ENCODE measurements around the gene RBP5. TPM values are rescaled to one million over a fixed set of nuclear protein-coding genes. Genes with fewer than 3 reads are reported as not detected.

Gene RBP5
- polyA plus RNA-seq, 1 donor, result 54.0 TPM

DNA sequence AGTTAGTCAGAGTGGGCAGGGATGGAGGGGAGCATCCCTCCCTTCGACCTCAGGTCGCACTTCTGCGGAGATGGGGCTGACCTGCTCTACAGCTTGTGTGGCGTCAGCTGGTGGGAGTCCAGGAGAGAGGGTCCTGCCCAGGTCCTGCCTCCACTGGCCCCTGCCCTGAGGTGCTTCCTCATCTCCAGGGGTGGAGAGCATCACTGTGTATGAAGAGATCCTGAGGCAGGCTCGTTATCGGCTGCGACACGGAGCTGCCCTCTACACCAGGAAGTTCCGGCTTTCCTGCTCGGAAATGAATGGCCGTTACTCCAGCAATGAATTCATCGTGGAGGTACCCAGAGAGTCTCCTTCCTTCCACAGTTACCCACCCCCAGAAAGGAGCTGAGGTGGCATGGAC, 21.7 kb upstream of the RBP5 start:
- DNase-seq, result no peak

DNA sequence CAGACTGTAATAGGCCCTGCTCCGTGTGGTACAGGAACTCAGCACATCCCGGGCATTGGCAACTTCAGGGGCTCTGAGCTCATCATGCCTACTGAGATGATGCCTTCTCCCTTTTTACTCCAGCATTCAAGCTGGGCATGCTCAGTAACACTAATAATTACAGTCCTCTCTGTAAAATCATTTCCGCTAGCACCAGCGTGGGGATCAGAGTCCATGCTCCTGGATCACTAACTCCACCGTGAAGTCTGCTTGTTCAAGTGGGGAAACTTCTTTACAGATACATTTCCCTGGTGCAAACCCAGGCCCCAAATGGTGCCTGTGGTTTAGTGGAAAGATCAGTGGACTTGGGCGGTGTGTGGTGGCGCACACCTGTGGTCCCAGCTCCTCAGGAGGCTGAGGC, 18.2 kb upstream of the RBP5 start:
- no peak for DNase-seq

DNA sequence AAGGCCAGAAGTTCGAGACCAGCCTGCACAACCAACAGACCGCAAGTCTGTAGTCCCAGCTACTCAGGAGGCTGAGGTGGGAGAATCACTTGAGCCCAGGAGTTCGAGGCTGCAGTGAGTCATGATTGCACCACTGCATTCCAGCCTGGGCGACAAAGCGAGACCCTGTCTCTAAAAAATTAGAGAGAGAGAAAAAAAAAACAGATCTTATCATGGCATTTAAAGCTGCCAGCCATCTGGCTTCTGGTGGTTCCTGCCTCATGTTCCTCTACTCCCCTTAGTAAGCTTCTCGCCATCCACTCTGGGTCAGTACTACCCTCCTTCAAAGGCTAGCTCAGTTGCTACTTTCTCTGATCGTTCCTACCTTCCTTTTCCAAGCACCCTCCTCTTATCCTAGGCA, 17.5 kb upstream of the RBP5 start:
- DNase-seq, result no peak

DNA sequence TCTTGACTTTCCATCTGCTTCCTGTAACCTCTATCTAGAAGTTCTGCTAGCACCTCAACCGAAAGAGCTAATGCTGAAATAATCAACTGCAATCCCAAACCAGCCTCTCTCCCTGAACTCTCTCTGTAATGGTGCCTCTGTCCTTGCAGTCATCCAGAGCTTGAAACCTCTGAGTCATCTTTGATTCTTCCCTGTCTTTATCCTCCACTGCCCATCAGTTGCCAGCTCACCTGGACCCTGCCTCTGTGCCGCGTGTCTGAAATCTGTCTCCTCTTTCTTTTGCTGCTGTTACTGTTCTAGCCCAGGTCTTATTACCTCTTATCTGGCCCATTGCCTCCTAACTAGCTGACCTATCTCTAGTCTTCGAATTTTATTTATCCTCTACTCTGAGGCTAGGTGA, 17.0 kb upstream of the RBP5 start:
- DNase-seq, result no peak

DNA sequence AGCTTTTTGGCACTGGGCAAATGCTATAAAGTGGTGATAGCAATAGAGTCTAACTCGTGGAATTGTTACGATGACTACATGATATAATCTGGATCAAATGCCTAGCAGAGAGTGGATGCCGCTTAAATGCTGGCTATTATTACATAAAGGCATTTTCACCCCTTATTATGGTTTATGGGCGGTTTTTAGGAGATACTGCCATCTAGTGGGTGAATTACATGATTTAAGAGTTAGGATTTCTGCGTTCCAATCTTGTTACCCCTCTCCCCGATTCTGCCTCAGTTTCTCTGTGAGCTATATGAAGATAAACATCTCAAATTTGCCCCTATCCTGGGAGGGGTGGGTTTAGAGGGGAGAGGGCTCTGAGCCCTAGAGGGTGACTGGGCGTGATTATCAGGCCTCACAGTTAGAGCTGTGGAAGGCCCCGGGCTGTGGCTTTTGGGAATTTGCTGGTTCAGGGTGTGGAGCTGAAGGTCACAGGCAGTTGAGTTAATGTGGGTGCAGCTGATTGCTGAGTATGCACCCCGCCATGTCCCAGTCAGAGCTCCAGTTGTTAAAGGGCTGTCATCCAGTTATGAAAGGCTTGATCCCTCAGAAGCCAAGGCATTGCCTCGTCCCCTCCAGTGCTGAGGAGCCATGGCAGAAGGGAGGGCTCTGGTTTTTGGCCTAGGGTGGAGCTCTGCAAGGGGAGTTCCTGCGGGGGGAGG, 15.9 kb upstream of the RBP5 start:
- DNase-seq, result no peak

DNA sequence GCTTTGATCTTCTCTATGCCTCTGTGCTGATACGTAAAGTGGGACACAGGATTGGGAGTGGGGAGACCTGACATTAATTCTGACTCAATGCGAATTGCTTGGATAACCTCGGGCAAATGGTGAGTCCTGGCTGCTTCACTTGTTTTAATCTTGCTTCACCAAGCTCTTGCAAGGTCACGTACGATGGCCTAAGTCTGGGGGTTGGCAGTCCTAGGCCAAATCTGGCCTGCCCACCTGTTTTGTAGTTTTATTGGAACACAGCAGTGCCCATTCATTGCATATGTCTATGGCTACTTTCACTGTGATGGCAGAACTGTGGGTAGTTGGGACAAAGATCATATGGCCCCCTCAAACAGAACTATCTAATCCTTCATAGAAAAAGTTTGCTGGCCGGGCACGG, 14.9 kb upstream of the RBP5 start:
- DNase-seq, result no peak

DNA sequence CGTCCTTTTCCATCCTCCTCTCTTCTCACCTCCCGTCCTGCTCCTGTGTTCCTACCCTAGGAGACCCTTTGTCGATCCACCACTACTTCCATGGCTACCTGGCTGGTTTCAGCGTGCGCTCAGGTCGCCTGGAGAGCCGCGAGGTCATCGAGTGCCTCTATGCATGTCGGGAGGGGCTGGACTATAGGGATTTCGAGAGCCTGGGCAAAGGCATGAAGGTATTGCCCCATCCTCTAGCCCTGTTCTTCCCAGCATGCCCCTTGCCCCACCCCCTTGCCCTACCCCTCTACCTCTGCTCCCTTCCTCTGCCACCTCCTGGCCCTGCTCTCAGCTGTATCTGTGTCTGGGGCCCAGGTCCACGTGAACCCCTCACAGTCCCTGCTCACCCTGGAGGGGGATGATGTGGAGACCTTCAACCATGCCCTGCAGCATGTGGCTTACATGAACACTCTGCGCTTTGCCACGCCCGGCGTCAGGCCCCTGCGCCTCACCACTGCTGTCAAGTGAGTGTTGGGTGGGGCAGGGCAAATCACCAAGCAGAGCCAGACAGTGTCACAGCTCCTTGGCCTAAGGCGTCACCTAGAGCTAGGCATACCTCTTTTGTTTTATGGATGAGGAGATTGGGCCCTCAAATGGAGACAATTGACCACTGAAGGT, 14.2 kb upstream of the RBP5 start:
- DNase-seq, result no peak

DNA sequence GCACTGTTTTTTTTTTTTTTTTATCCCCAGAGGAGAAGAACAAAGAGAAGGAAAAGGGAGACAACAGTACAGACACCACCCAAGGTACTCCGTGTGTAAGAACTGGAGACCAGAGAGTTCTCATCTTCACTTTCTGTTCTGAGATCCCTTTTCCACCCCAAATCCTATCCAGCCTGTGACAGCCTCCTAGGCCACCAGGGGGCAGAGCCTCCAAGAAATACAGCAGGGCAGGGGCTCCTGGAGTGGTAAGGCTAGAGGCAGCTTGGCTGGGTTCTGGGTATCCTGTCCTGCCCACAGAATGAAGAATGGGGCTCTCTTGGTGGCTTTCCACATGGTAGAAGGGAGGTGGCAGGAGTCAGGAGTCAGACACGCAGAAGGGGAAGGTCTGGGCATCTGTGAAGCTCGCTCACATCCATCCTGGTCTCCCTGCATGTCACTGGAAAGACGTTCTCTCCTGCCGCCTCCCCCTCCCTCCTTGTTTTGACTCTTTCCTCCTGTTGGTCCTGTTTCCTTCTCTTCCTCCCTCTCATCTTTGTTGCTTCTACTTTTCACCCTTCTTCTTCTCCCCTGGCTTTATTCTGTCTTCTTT, 13.5 kb upstream of the RBP5 start:
- no peak for DNase-seq

DNA sequence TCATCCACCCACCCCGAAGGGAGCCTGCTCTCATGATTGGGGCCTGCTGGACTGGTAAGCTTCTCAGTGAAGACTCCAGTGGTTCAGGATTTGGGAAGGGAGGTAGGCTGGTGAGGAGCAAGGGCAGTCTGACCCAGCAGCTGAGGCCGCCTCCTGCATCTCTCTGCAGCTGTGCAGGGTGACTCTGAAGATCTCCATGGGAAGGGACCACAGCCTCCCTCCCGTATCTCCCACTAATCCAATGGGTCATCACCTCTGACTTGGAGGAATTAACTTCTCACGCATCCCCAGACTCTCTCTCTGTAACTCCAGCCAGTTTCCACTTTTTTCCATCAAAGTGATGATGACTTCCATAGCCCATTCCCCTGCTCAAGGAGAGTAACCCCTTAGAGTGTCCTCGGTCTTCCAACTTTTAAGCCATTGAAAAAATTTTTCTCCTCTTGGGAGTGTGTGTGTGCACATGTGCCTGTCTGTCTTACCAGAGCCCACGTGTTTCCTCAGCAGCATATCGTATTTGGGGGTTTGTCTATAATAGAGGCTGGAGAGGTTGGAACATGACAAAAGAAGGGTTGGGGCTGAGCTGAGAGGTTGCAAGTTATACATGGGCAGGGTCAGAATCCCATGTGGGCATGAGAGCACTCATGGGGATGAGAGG, 12.8 kb upstream of the RBP5 start:
- DNase-seq, result no peak

DNA sequence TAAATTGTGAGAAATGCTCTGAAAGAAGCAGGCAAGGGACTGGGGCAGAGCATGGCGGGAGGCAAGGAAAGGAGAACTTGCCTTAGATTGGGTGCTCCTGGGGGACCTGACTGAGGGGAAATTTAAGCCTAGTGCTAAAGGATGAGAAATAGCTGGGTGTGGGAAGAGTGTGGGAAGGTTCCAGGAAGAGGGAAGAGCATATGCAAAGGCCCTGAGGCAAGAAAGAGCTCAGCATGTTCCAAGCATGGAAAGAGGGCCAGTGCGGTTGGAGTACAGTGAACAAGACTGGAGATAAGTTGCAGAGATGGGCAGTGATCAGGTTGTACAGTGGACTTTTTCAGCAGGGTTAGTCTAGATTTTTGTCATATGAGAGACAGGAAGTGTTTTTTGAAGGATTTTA, 10.5 kb upstream of the RBP5 start:
- no peak for DNase-seq

DNA sequence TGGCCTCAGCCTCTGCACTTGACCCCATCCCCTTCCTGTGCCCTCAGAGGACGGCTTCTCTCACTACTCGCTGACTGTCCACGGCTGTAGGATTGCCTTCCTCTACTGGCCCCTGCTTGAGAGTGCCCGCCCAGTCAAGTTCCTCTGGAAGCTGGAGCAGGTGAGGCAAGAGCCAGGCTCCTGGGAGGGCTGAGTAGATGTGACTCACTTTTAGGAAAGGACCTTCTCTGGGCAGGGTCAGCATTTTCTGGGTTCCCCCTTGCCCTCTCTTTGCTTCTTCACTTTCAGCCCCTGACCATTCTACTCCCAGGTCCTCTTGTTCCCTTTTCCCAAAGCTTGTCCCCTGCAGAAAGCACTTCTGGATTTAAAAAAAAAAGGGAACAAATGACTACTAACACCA, 9.2 kb upstream of the RBP5 start:
- DNase-seq, result no peak

DNA sequence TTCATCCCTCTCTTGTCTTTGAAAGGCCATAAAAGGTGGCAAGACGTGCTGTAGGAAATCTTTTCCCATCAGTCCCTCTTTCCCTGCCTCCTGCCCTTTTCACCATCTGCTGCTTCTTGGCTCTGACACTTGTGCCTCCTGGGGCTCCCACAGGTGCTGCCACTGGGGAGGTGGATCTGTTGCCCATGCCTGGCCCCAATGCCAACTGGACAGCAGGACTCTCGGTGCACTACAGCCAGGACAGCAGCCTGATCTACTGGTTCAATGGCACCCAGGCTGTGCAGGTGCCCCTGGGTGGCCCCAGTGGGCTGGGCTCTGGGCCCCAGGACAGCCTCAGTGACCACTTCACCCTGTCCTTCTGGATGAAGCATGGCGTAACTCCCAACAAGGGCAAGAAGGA, 8.0 kb upstream of the RBP5 start:
- no peak for DNase-seq

DNA sequence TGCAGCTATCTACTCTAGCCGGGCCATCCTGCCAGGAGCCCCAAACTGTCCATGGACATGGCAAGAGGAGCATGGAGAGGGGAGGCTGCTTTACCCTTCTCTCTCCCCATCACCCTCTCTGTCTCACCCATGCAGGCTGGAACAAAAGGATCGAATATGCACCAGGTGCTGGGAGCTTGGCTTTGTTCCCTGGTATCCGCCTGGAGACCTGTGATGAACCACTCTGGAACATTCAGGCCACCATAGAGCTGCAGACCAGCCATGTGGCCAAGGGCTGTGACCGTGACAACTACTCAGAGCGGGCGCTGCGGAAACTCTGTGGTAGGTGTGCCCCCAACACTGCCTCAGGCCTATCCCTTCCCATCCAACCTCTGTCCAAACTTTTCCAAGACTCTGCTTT, 7.4 kb upstream of the RBP5 start:
- DNase-seq, result no peak

DNA sequence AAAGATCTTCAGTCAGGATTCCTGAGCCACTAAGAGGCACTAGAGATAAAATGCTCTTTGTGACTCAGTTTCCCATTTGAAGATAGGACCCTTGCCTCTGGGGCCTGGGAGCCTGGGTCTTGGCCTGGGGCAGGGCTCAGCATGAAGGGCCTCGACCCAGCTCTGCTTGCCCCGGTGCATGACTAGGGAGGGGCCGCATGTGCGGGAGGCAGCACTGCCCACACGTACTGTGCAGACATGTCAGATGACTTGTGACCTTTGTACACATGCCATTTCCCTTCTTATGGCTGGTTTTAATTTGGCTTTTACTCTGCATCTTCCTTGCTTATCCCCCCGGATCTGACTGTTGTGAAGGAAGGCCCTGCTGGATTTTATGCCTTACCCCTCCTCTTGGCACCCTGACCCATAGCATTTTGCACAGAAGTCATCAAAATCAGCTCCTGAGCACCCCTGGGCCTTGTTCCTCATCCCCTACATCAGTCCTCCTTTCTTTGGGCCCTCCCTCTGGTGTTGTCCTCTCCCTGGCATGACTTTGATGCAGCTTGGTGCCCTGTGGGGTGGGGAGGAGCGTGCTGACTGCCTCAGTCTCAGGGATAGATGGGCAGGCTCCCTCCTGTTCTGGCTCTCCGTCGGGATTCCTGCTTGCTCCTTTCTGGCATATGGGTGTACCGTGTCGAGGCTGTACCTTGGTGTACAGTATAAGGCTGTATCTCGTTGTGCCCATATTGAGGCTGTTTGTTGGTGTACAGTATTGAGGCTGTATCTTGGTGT, 5.9 kb upstream of the RBP5 start:
- no peak for DNase-seq

DNA sequence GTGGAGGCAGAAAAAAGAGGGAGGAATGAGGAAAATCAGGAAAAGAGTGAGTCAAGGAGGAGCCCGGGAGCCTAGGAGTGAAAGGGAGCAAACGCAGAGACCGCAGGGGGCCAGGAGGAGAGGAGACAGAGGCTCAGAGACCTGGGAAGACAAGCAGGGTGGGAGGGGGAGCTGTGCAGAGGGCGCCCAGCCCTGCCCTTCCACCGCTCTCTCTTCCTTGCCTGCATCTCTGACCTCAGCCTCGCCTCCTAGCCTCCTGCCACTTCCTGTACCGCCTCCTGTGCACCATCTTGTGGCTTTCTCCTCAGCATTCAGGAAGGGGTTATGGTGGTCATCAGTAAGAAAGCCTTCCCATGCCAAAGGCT, 2.8 kb upstream of the RBP5 start:
- no peak for DNase-seq

DNA sequence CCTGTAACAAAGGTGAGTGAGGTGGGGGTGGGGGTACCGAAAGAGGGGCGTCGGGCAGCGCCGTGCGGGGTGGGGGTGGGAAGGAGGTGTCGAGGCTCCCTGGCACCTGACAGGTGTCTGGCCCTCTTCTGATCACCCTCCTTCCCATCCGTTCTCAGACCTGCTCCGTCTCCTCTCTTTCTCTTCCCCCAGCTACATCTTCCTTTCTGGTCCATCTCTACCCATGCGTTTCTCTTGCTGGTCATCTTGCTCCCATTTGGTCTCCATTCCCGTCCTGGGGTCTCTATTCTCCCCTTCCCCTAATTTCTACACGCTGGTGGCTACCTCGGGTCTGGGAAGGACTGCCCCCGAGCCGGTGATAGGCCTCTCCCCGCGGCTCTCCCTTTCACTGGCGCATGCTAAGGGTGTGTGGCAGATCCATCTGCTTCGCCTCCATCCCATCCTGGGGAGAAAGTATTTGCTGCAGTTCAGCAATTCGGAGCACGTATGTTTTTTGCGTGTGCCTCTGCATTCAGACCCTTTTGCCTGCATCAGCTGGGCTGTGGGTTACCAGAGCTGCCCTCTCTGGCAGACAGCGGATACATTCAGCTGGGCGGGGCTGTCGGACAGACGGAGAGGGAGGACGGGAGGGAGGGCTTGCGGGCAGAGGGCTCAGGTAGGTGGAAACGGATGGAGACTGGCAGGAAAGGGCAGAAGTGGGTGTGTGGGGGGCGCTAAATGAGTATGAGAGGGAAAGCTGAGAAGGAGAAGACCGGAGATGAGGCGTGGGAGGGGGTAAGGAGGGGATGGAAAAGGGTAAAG, 2.2 kb upstream of the RBP5 start:
- no peak for DNase-seq

DNA sequence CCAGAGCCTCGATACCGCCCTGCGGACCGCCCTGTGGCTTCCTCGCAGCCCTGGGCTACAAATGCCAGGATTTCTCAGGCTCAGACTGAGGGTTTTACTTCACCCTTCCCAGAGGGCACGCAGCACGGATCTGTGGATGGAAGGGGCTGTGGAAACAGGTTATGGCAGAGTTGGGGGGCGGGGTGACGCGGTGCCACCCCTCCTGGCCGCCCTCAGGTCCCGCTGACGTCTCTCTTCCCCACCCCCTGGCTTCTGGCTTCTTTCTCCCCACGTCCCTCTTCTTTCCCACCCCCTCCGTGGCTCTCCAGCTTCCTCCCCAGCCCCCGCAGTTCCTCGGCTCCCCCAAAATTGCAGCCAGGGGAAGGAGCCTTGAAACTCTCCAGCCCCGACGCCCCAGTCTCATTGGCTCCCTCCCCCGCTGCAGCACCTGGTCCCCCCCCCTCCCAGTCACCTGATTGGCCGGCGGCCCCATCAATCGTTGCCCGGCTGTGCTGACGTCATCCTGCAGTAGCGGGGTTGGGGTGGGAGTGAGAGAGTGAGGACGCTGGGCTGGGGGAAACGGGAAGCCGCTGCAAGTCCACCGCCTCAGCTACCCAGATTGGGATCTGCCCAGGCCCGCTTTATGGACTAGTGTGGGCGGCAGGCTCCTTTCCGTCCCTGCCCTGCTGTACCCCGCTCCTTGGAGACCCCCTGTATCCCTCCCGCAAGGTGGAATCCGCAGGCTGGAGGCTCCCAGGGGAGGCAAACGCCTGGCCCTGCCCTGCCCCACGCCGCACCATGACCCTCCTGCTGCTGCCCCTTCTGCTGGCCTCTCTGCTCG, 1.4 kb upstream of the RBP5 start, which contains the start of gene CLSTN3:
TSS of gene CLSTN3 (plus strand) at position 500 of the 820 bp plus-strand sequence. CDS start at position 778, 278 bp downstream.
- DNase-seq, result peak; percentile 89

DNA sequence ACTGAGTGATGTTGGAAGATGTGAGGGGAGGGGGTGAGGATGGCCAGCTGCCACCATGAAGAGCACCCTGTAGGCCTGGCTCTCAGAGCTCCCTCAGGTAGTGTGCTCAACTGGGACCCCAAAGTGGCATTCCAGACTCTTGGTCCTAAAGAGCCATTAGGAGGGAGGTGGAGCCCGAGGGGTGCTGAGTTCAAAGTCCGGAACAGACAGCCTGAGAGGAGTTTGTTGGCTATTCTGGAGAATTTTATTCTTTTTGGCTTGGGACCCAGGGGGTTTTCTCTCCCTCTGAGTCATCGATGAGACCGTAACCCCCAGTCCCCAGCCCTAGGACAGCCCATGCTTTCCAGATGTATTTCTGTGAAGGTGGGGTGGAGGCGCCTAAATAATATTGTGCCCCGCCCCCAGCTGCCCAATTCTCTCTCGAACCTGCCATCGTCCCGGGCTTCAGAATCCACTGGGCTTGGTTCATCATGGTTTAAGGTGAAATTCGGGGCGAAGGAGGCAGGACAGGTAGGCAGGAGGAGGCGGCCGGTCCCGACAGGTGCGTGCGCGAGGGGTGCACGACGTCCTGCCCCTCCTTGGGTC, 690 bp upstream of the RBP5 start:
- DNase-seq, result no peak

DNA sequence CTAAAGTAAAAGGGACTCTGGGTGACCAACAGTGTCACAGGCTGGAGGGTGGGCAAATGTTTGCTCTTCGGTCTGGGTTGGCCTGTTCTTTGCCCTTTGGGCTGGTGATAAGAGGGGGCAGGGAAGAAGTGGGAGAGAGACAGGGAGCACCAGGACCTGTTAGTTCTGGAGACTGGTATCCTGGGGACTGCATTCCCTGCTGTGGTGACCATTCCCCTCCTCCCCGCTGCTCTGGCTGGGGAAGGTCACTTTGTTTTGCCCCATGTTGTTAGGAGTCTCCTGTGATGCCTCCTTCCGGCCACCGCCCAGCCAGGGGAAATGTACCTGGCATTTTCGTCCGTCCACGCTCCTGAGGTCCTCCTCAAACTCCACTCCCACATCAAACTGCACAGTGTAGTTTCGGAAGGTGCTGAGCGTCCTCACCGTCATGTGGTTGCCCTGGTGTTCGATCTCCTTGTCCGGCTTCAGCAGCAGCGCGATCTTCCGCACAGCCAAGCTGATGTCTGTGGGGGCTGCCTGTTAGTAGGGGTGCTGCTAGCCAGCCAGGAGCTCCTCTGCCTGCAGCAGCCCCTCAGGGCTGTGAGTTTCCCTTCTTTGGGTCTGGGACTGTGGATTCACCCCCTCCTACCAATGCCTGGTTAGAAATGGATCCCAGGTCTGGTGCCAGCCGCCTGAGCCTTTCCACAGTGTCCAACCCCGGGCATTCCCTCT, 618 bp downstream of the RBP5 start:
- DNase-seq, result no peak
